GM12865 (cell line): ENCODE data around the gene IVNS1ABP.

Source experiments
- DNase-seq: peaks from one replicate; pipeline ENCODE4 v3.0.0; 2010; ENCODE audit warnings: low read depth
- H3K4me3 ChIP-seq: 2 replicates; pipeline ENCODE4 v1.5.1; 2011; ENCODE audit warnings: mild to moderate bottlenecking, low read depth, low read length, control low read depth
- CTCF ChIP-seq: IDR thresholded peaks from 2 replicates; pipeline ENCODE4 v1.5.1; 2011; ENCODE audit warnings: low read length, control low read depth, low read depth, inconsistent platforms; ENCODE audit not compliant: insufficient read depth; ENCODE audit errors: missing control alignments

The IVNS1ABP gene

DNA sequence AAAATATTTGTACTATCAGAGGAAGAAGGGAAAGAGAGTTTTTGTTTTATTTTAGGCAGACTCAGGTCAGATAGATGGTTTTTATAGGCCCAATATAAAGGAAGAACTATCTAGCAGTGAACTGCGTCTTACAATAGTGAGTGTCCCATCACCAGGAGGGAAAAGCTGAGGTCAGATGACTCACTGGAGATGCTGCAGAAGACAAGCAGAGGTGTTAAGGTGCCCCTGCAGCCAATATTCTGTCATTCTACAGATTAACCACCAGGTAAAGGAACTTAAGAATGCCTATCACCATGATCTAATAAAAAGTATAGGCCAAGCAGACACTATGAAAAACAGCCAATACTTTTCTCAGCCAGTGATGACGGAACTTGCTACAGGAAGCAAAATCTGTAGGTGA, 29.6 kb downstream of the IVNS1ABP start:
- TF ChIP-seq CTCF: no peak
- no peak overlapping the region for H3K4me3 ChIP-seq
- no peak for DNase-seq

DNA sequence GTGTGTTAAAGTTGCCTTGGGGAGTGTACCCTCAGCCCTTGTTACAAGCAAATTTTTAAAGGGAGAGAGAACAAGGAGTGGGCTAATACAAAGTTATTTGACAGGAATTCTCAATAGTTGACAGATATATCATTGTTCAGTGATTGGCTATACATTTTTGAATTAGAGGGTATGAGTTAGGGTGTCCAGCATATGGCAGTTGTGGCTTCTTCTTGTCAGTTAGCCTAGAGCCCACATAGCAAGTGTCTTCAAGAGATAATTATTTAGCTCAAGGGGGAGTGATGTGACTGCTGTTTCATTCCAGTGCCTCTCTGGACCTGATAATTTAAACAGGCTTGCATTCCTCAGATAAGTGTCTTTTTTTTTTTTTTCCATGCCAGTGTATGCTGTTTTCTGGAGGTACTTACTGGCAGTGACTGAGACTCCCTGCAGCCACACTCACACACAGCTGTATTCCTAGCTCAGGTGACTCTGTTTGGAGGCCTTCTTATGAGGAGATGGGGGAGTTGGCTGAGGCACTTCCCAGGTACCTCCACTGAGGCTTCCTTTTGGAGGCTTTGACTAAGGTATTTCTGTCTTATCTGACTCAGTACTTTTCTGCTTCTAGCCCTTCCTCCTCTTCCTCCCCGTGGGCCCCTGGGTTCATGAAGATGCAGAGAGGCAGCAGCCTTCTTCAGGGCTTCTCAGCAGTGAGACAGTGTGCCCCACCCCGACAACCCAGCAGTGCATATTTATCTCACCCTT, 32.3 kb downstream of the IVNS1ABP start:
- no peak for DNase-seq
- no peak for TF ChIP-seq CTCF
- H3K4me3 ChIP-seq: no peak overlapping the region

GRCh38 chr1:185284116-185284515, 32.9 kb downstream of the IVNS1ABP start:
- no peak for DNase-seq
- no peak for TF ChIP-seq CTCF
- no peak overlapping the region for H3K4me3 ChIP-seq

DNA sequence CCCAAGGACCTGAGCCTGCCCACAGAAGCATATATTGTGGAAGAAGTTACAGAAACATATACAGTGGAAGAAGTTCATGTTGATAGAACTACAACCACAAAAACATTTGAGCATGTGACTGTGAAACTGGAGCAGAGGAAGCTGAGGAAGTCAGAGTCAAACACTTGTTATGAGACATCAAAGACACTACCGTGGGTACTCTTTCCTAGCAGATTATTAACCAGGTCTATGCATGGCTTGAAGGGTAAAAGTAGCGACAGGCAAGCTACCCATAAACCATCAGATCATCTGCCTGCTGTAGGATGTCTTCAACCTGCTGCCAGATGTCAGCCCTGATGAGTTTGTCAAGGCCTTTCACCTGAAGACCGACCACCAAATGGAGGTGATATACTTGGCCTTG, 35.8 kb downstream of the IVNS1ABP start:
- no peak overlapping the region for H3K4me3 ChIP-seq
- DNase-seq: no peak
- TF ChIP-seq CTCF: no peak

- no peak for DNase-seq
- no peak for TF ChIP-seq CTCF
- H3K4me3 ChIP-seq: no peak overlapping the region
These were observed 36.5 kb downstream of the IVNS1ABP start for GRCh38 chr1:185280589-185280988.

DNA sequence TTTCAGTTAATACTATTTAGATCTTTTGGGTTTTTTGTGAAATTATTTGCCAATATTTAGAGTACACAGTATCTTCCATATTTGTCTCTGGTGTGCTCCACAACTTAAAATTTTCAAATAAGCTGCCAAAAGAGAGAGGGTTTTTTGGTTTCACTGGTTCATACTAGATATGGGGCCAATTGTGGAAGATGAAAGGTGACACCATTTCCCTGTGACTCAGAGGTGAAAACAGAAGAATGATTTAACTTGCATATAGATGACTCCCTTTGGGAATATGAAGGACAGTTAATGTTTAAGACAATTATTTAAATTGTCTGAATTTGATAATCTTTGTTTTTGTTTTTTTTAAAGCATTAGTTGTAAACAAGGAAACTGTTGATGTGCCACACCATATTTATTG, 37.5 kb downstream of the IVNS1ABP start:
- TF ChIP-seq CTCF: no peak
- DNase-seq: no peak
- H3K4me3 ChIP-seq: no peak overlapping the region

DNA sequence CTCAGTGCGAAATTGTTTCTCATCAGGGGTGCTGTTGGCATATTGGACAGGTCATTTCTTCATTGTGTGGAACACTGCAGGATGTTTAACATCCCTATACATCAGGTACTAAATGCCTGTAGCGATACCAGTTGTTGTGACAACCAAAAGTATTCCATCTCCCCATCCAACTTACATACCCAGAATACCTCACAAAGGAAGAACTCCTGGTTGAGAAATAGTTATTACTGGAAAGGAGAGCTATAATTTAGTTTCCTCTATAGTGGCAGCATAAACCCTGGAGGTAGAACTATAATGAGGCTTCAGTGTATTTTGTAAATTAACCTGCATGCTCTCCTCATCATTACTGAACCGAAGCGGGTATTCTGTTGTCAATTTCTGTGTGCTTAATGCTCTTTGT, 45.1 kb downstream of the IVNS1ABP start:
- no peak for DNase-seq
- TF ChIP-seq CTCF: no peak
- H3K4me3 ChIP-seq: no peak overlapping the region
